Measurements from ENCODE around the gene GLIPR2.
"Not testable (repeated sequence)": the region's sequence is repeated elsewhere in the genome, so short reads cannot be mapped to it uniquely, and the experiment has no call there.

The GLIPR2 gene

GRCh38 chr9:36162211-36162738 lies 25.7 kb downstream of the GLIPR2 start:
- DNase-seq (ENCODE audit: low read depth in 4 of 4, low spot score in 1 of 4) = no peak

GRCh38 chr9:36163049-36163785 lies 26.7 kb downstream of the GLIPR2 start:
- no peak for DNase-seq (ENCODE audit: low read depth in 4 of 4, low spot score in 1 of 4)

GRCh38 chr9:36163786-36164170 lies 27.2 kb downstream of the GLIPR2 start:
- no peak for DNase-seq (ENCODE audit: low read depth in 4 of 4, low spot score in 1 of 4)

- no peak for DNase-seq (ENCODE audit: low read depth in 4 of 4, low spot score in 1 of 4)
Measured at GRCh38 chr9:36164372-36164771, 27.8 kb downstream of the GLIPR2 start.

- DNase-seq (ENCODE audit: low read depth in 4 of 4, low spot score in 1 of 4) = no peak
Measured at GRCh38 chr9:36164989-36165388, 28.5 kb downstream of the GLIPR2 start.

GRCh38 chr9:36165826-36166167 lies 29.3 kb downstream of the GLIPR2 start:
- no peak for DNase-seq (ENCODE audit: low read depth in 4 of 4, low spot score in 1 of 4)

- DNase-seq (ENCODE audit: low read depth in 4 of 4, low spot score in 1 of 4) = peak; percentile 61 to 81 (median 71)
Measured at GRCh38 chr9:36166168-36166927, 29.8 kb downstream of the GLIPR2 start.

- no peak for DNase-seq (ENCODE audit: low read depth in 4 of 4, low spot score in 1 of 4)
Measured at GRCh38 chr9:36169166-36169565, 32.6 kb downstream of the GLIPR2 start, which contains the start of gene CCIN. CCIN (plus strand) TSS chr9:36169388; CDS start chr9:36169503, 115 bp downstream.

GRCh38 chr9:36169708-36170107 lies 33.2 kb downstream of the GLIPR2 start:
- DNase-seq (ENCODE audit: low read depth in 4 of 4, low spot score in 1 of 4) = no peak

GRCh38 chr9:36170531-36170930 lies 34.0 kb downstream of the GLIPR2 start:
- DNase-seq (ENCODE audit: low read depth in 4 of 4, low spot score in 1 of 4) = no peak

- DNase-seq (ENCODE audit: low read depth in 4 of 4, low spot score in 1 of 4) = no peak
Measured at GRCh38 chr9:36173861-36174260, 37.3 kb downstream of the GLIPR2 start.

- DNase-seq (ENCODE audit: low read depth in 4 of 4, low spot score in 1 of 4) = no peak
Measured at GRCh38 chr9:36174271-36174670, 37.7 kb downstream of the GLIPR2 start.

GRCh38 chr9:36174731-36175130 lies 38.2 kb downstream of the GLIPR2 start:
- DNase-seq (ENCODE audit: low read depth in 4 of 4, low spot score in 1 of 4) = no peak

GRCh38 chr9:36175209-36175608 lies 38.7 kb downstream of the GLIPR2 start:
- not testable (repeated sequence) for DNase-seq (ENCODE audit: low read depth in 4 of 4, low spot score in 1 of 4)

- not testable (repeated sequence) for DNase-seq (ENCODE audit: low read depth in 4 of 4, low spot score in 1 of 4)
Measured at GRCh38 chr9:36176496-36176895, 40.0 kb downstream of the GLIPR2 start.

- DNase-seq (ENCODE audit: low read depth in 4 of 4, low spot score in 1 of 4) = no peak
Measured at GRCh38 chr9:36177571-36177970, 41.0 kb downstream of the GLIPR2 start.

GRCh38 chr9:36180243-36180642 lies 43.7 kb downstream of the GLIPR2 start:
- DNase-seq (ENCODE audit: low read depth in 4 of 4, low spot score in 1 of 4) = not testable (repeated sequence)

- DNase-seq (ENCODE audit: low read depth in 4 of 4, low spot score in 1 of 4) = no peak
Measured at GRCh38 chr9:36187414-36187813, 50.9 kb downstream of the GLIPR2 start.

- DNase-seq (ENCODE audit: low read depth in 4 of 4, low spot score in 1 of 4) = no peak
Measured at GRCh38 chr9:36188212-36188611, 51.7 kb downstream of the GLIPR2 start.

GRCh38 chr9:36189976-36190375 lies 53.4 kb downstream of the GLIPR2 start:
- DNase-seq (ENCODE audit: low read depth in 4 of 4, low spot score in 1 of 4) = no peak

GRCh38 chr9:36190388-36191289 lies 54.1 kb downstream of the GLIPR2 start, which contains the start of gene CLTA:
CLTA (plus strand) TSS chr9:36190921; CDS start chr9:36191057, 136 bp downstream.
- DNase-seq (ENCODE audit: low read depth in 4 of 4, low spot score in 1 of 4) = peak; percentile 79 to 93 (median 84)
